NCI-H2029 treated with DMSO at 0.1 percent for 48 hours (cell line): Measurements from ENCODE around the gene ADCK2.
"Not testable (repeated sequence)": the region's sequence is repeated elsewhere in the genome, so short reads cannot be mapped to it uniquely, and the experiment has no call there.

Experiments used
- DNase-seq: peaks from one replicate; lab custom pipeline; 2025; lab: John Stamatoyannopoulos, UW

ADCK2 gene

GRCh38 chr7:140695381-140695780 is 22.6 kb downstream of the ADCK2 start:
- DNase-seq = no peak

- DNase-seq = peak; percentile 68
Measured at GRCh38 chr7:140696024-140696679, 23.4 kb downstream of the ADCK2 start.

GRCh38 chr7:140696680-140697446 is 24.1 kb downstream of the ADCK2 start, which contains the start of gene NDUFB2:
Gene NDUFB2 (plus strand): TSS chr7:140696708. CDS start chr7:140696745, 37 bp downstream.
- DNase-seq = peak; percentile 68

GRCh38 chr7:140697447-140698143 is 24.9 kb downstream of the ADCK2 start:
- DNase-seq = no peak

GRCh38 chr7:140698477-140698876 is 25.7 kb downstream of the ADCK2 start:
- DNase-seq = peak; percentile 27

GRCh38 chr7:140702774-140703173 is 30.0 kb downstream of the ADCK2 start:
- DNase-seq = no peak

GRCh38 chr7:140704205-140704604 is 31.5 kb downstream of the ADCK2 start:
- DNase-seq = no peak

- no peak for DNase-seq
Measured at GRCh38 chr7:140707132-140707531, 34.4 kb downstream of the ADCK2 start.

- DNase-seq = not testable (repeated sequence)
Measured at GRCh38 chr7:140708764-140709163, 36.0 kb downstream of the ADCK2 start.

- not testable (repeated sequence) for DNase-seq
Measured at GRCh38 chr7:140712392-140712791, 39.6 kb downstream of the ADCK2 start.

- no peak for DNase-seq
Measured at GRCh38 chr7:140714331-140715040, 41.7 kb downstream of the ADCK2 start.

GRCh38 chr7:140719721-140720120 is 47.0 kb downstream of the ADCK2 start:
- DNase-seq = peak; percentile 83

- no peak for DNase-seq
Measured at GRCh38 chr7:140722254-140722653, 49.5 kb downstream of the ADCK2 start.

GRCh38 chr7:140723006-140723405 is 50.3 kb downstream of the ADCK2 start:
- no peak for DNase-seq

- DNase-seq = no peak
Measured at GRCh38 chr7:140723574-140723973, 50.8 kb downstream of the ADCK2 start.

GRCh38 chr7:140724706-140725105 is 52.0 kb downstream of the ADCK2 start:
- no peak for DNase-seq

GRCh38 chr7:140726281-140726680 is 53.5 kb downstream of the ADCK2 start:
- no peak for DNase-seq

- DNase-seq = no peak
Measured at GRCh38 chr7:140732416-140732815, 59.7 kb downstream of the ADCK2 start.

- DNase-seq = no peak
Measured at GRCh38 chr7:140734096-140734495, 61.4 kb downstream of the ADCK2 start.

GRCh38 chr7:140734729-140735128 is 62.0 kb downstream of the ADCK2 start:
- no peak for DNase-seq

- no peak for DNase-seq
Measured at GRCh38 chr7:140738280-140738679, 65.5 kb downstream of the ADCK2 start.

- DNase-seq = not testable (repeated sequence)
Measured at GRCh38 chr7:140743255-140743654, 70.5 kb downstream of the ADCK2 start.
